HG03159 (cell line): ENCODE measurements around the gene WASF1.

ENCODE experiments used
- ATAC-seq: cut with Tn5 transposase; IDR thresholded peaks from one replicate; pipeline ENCODE4 v1.9.1; 2021; ENCODE audit warnings: mild to moderate bottlenecking, moderate library complexity; ENCODE audit not compliant: unreplicated experiment

Gene WASF1

GRCh38 chr6:110179406-110180227 is at the start of gene WASF1:
TSS of gene WASF1 (minus strand) at chr6:110179670. CDS start at chr6:110127601, 52,069 bp downstream.
- ATAC-seq: peak; percentile 93

GRCh38 chr6:110226261-110226660 is 46.8 kb upstream of the WASF1 start:
- no peak for ATAC-seq

GRCh38 chr6:110221738-110222137 is 42.3 kb upstream of the WASF1 start:
- no peak for ATAC-seq

- no peak for ATAC-seq
These were observed 37.8 kb upstream of the WASF1 start for GRCh38 chr6:110217266-110217665.

GRCh38 chr6:110216140-110216539 is 36.7 kb upstream of the WASF1 start:
- ATAC-seq: no peak

GRCh38 chr6:110214338-110214737 is 34.9 kb upstream of the WASF1 start:
- ATAC-seq: no peak

GRCh38 chr6:110211753-110212152 is 32.3 kb upstream of the WASF1 start:
- ATAC-seq: no peak

GRCh38 chr6:110207652-110208051 is 28.2 kb upstream of the WASF1 start:
- no peak for ATAC-seq

GRCh38 chr6:110201151-110201884 is 21.8 kb upstream of the WASF1 start:
- no peak for ATAC-seq

GRCh38 chr6:110198561-110198960 is 19.1 kb upstream of the WASF1 start:
- ATAC-seq: no peak

- ATAC-seq: no peak
These were observed 17.4 kb upstream of the WASF1 start for GRCh38 chr6:110196874-110197273.

- ATAC-seq: no peak
These were observed 16.2 kb upstream of the WASF1 start for GRCh38 chr6:110195639-110196038.

- ATAC-seq: no peak
These were observed 12.0 kb upstream of the WASF1 start for GRCh38 chr6:110191477-110191876.

GRCh38 chr6:110190726-110191125 is 11.3 kb upstream of the WASF1 start:
- ATAC-seq: no peak

GRCh38 chr6:110188791-110189190 is 9.3 kb upstream of the WASF1 start:
- no peak for ATAC-seq

- peak; percentile 59 for ATAC-seq
These were observed 6.4 kb upstream of the WASF1 start for GRCh38 chr6:110185879-110186278.

GRCh38 chr6:110183292-110183885 is 3.9 kb upstream of the WASF1 start:
- ATAC-seq: no peak

- no peak for ATAC-seq
These were observed 1.9 kb upstream of the WASF1 start for GRCh38 chr6:110181131-110182030.

- peak; percentile 51 for ATAC-seq
These were observed 948 bp upstream of the WASF1 start, which contains the start of gene CDC40 for GRCh38 chr6:110180228-110181008. TSS of gene CDC40 (plus strand) at chr6:110180427. CDS start at chr6:110180445, 18 bp downstream.
